Endothelial cell of umbilical vein (primary cell): Measurements from ENCODE around the gene PPP1R1B. TPM values are rescaled to one million over a fixed set of nuclear protein-coding genes. Genes with fewer than 3 reads are reported as not detected.

Source experiments
- BruUV-seq: library from RNA; stranded (reverse); fragments of 400-500 nt; replicated peaks from 2 replicates; lab custom pipeline; 2021; lab: Mats Ljungman, UMichigan
- CTCF ChIA-PET: fragments of 300-600, 350-600 bp; sonication (Branson Sonifier 250); formaldehyde crosslinking; loops from one replicate; lab custom pipeline; 2021; ENCODE audit warnings: antibody characterized with exemption, inconsistent platforms; lab: Charles Lee
- POLR2A ChIA-PET: fragments of 300-600, 350-600 bp; sonication (Branson Sonifier 250); formaldehyde crosslinking; loops from one replicate; lab custom pipeline; 2021; ENCODE audit warnings: antibody characterized with exemption, inconsistent platforms; lab: Charles Lee
- DNase-seq: peaks from one replicate; pipeline ENCODE4 v3.0.0-alpha.2; 2011; ENCODE audit warnings: low read depth, low spot score
- FAIRE-seq: peaks from 2 replicates; lab custom pipeline; 2011; peaks lifted over from hg19 to GRCh38; lab: Jason Lieb, UNC
- H2AFZ ChIP-seq: 2 replicates; pipeline ENCODE4 v1.6.0; 2012; ENCODE audit warnings: low read depth, low read length, control low read depth, inconsistent platforms
- H3K27ac ChIP-seq: 2 replicates; pipeline ENCODE4 v1.5.1; 2011; ENCODE audit warnings: low read depth, mild to moderate bottlenecking, control low read depth, low read length, moderate library complexity; ENCODE audit not compliant: insufficient read depth
- H3K27me3 ChIP-seq, 2 experiments: 2 replicates each; pipeline versions ENCODE4 v1.6.0 to v1.6.1; 2011; ENCODE audit warnings: low read length in 2 of 2, mixed read lengths in 1 of 2; ENCODE audit not compliant: control insufficient read depth in 2 of 2, insufficient read depth in 2 of 2
- H3K36me3 ChIP-seq, 2 experiments: 2 replicates in 1 of 2; 3 replicates in 1 of 2; pipeline ENCODE4 v1.5.1; 2011; ENCODE audit warnings: low read length in 2 of 2, mild to moderate bottlenecking in 1 of 2, moderate library complexity in 1 of 2; ENCODE audit not compliant: control insufficient read depth in 2 of 2, insufficient read depth in 2 of 2; ENCODE audit errors: extremely low read depth in 1 of 2
- H3K4me1 ChIP-seq: 3 replicates; pipeline ENCODE4 v1.5.1; 2011; ENCODE audit warnings: mild to moderate bottlenecking, low read length; ENCODE audit not compliant: control insufficient read depth, insufficient read depth; ENCODE audit errors: extremely low read depth
- H3K4me2 ChIP-seq: 2 replicates; pipeline ENCODE4 v1.6.1; 2011; ENCODE audit warnings: low read length, control low read depth, mixed read lengths; ENCODE audit not compliant: insufficient read depth
- H3K4me3 ChIP-seq, 3 experiments: fragments of 200-600 bp in 1 of 3; sonication (generic), shearing (Covaris generic) in 1 of 3; replicated peaks in 1 of 3; 2 replicates each; pipeline ENCODE4 v1.5.1; 2011 to 2016; ENCODE audit warnings: control low read depth in 3 of 3, low read length in 3 of 3, mild to moderate bottlenecking in 2 of 3, inconsistent platforms in 1 of 3, low read depth in 1 of 3, moderate library complexity in 1 of 3; ENCODE audit not compliant: insufficient read depth in 1 of 3
- H3K79me2 ChIP-seq: 2 replicates; pipeline ENCODE4 v1.6.0; 2012; ENCODE audit warnings: low read length, inconsistent platforms; ENCODE audit not compliant: control insufficient read depth, insufficient read depth
- H3K9ac ChIP-seq: replicated peaks from 2 replicates; pipeline ENCODE3; 2011; ENCODE audit warnings: low read length, control low read depth; ENCODE audit not compliant: insufficient read depth; ENCODE audit errors: extremely low read depth
- H3K9me1 ChIP-seq: replicated peaks from 3 replicates; pipeline ENCODE4 v1.6.0; 2011; ENCODE audit warnings: mild to moderate bottlenecking, low read length; ENCODE audit not compliant: control insufficient read depth, insufficient read depth; ENCODE audit errors: extremely low read depth
- H3K9me3 ChIP-seq: replicated peaks from 2 replicates; pipeline ENCODE4 v1.5.1; 2012; ENCODE audit warnings: low read length, inconsistent platforms; ENCODE audit not compliant: control insufficient read depth, insufficient read depth
- H4K20me1 ChIP-seq: replicated peaks from 2 replicates; pipeline ENCODE3; 2011; ENCODE audit warnings: mild to moderate bottlenecking, low read length; ENCODE audit not compliant: control insufficient read depth, insufficient read depth; ENCODE audit errors: extremely low read depth
- CTCF ChIP-seq, 2 donors: IDR thresholded peaks; 1 replicate in 1 of 2; 2 replicates in 1 of 2; pipeline ENCODE4 v1.5.1; 2011; ENCODE audit warnings: low read length in 2 of 2, mild to moderate bottlenecking in 2 of 2, moderate library complexity in 2 of 2, control low read depth in 1 of 2, inconsistent platforms in 1 of 2, low read depth in 1 of 2; ENCODE audit not compliant: insufficient read depth in 1 of 2; ENCODE audit errors: extremely low read depth in 1 of 2
- EZH2 ChIP-seq: IDR thresholded peaks from 2 replicates; pipeline ENCODE4 v1.6.1; 2012; ENCODE audit warnings: borderline replicate concordance, low read depth, mild to moderate bottlenecking, moderate library complexity, low read length, inconsistent platforms; ENCODE audit not compliant: severe bottlenecking
- GATA2 ChIP-seq: IDR thresholded peaks from 2 replicates; pipeline ENCODE4 v1.7.0; 2011; ENCODE audit warnings: low read depth, mild to moderate bottlenecking, moderate library complexity, mixed read lengths, low read length; ENCODE audit not compliant: insufficient read length, insufficient read depth
- JUN ChIP-seq: IDR thresholded peaks from 2 replicates; pipeline ENCODE4 v1.6.1; 2011; ENCODE audit warnings: borderline replicate concordance, low read depth; ENCODE audit not compliant: insufficient read length, insufficient read depth
- MAX ChIP-seq: IDR thresholded peaks from 2 replicates; pipeline ENCODE4 v1.6.1; 2011; ENCODE audit not compliant: insufficient read depth, insufficient read length
- MYC ChIP-seq: IDR thresholded peaks from one replicate; pipeline ENCODE4 v1.6.1; 2011; ENCODE audit warnings: mild to moderate bottlenecking, low read depth, low read length
- POLR2A ChIP-seq: IDR thresholded peaks from 2 replicates; pipeline ENCODE4 v1.6.1; 2012; ENCODE audit warnings: low read depth, mild to moderate bottlenecking, control low read depth, low read length
- POLR2AphosphoS5 ChIP-seq: IDR thresholded peaks from 2 replicates; pipeline ENCODE4 v1.6.1; 2012; ENCODE audit warnings: low read depth, mild to moderate bottlenecking, control low read depth, low read length, moderate library complexity; ENCODE audit not compliant: insufficient read depth
- dilution Hi-C: fragments of 300-500 bp; cut with MboI; formaldehyde crosslinking; loops from one replicate; pipeline ENCODE4 v1.15.0; 2019; ENCODE audit warnings: low sequenced_read_pairs; ENCODE audit not compliant: extremely low pct_ligation_motif_present
- intact Hi-C: fragments of 100-400 bp; cut with micrococcal nuclease; formaldehyde crosslinking; loops from one replicate; pipeline ENCODE4 v1.10.0; 2022
- polyA plus RNA-seq, 4 experiments: library from polyadenylated mRNA; depleted of rRNA in 3 of 4; stranded (reverse) in 3 of 4; unstranded in 1 of 4; fragments of >200 nt; gene quantifications; 2 replicates each; pipeline versions ENCODE4 v1.2.1 to v1.2.3, GENCODE V29; 2011 to 2012; ENCODE audit warnings: missing spikeins in 1 of 4
- total RNA-seq: library from RNA; stranded (reverse); gene quantifications from 2 replicates; pipeline ENCODE4 v1.2.3, GENCODE V29; 2021

The PPP1R1B gene
- total and polyA plus RNA-seq, 2 donors (not counting 3 experiments of a cell fraction or from before 2014, with no cell fraction given), result not detected

GRCh38 chr17:39596543-39597267, 30.0 kb upstream of the PPP1R1B start:
- H4K20me1 ChIP-seq, result no peaks in the 10 kb centered on the region
- no peak overlapping the region for H3K27ac ChIP-seq
- no peaks in the 10 kb centered on the region for H3K4me1 ChIP-seq
- H3K27me3 ChIP-seq, result peaks cover 69% of the 10 kb centered on the region in 2 experiments
- intact Hi-C loops (no loop called here), dilution Hi-C loops (no loop called here)
- DNase-seq (no peak), FAIRE-seq (no peak)
- POLR2A ChIA-PET, result no interaction called here
- H3K4me3 ChIP-seq, result no peak overlapping the region
- no peak overlapping the region for H2AFZ ChIP-seq
- H3K79me2 ChIP-seq, result no peaks in the 10 kb centered on the region
- TF ChIP-seq EZH2 (peak; percentile 83), CTCF (IDR thresholded peaks at IDR 0.05; ENCODE audit: extremely low read depth in 1 of 2, insufficient read depth in 1 of 2, low read depth in 1 of 2, low read length in 2 of 2) (no peak)
- no peak overlapping the region for H3K9ac ChIP-seq
- no peaks in the 10 kb centered on the region for H3K36me3 ChIP-seq
- H3K4me2 ChIP-seq, result no peak overlapping the region
- H3K9me3 ChIP-seq, result no peaks in the 10 kb centered on the region
- no peaks in the 10 kb centered on the region for H3K9me1 ChIP-seq
- BruUV-seq, result no TSS peak
- CTCF ChIA-PET, result no interaction called here

GRCh38 chr17:39597372-39598046, 29.2 kb upstream of the PPP1R1B start:
- no peak overlapping the region for H3K27ac ChIP-seq
- dilution Hi-C loops, result no loop called here
- peaks cover 77% of the 10 kb centered on the region in 2 experiments for H3K27me3 ChIP-seq
- H3K79me2 ChIP-seq, result no peaks in the 10 kb centered on the region
- H3K9me3 ChIP-seq, result no peaks in the 10 kb centered on the region
- H3K4me3 ChIP-seq, result no peak overlapping the region
- intact Hi-C loops, result no loop called here
- ChIA-PET CTCF (interaction anchor here (1.7 kb wide), 1 partner anchor 24 kb away, joined by 8 read pairs; no protein-coding TSS in a partner anchor), POLR2A (no interaction called here)
- no peaks in the 10 kb centered on the region for H3K36me3 ChIP-seq
- TF ChIP-seq MYC, result no peak
- TF ChIP-seq POLR2AphosphoS5, result no peak
- TF ChIP-seq GATA2, result no peak
- TF ChIP-seq POLR2A, result no peak
- no peak for TF ChIP-seq JUN
- no peak for TF ChIP-seq MAX
- TF ChIP-seq EZH2, result no peak
- no peak for TF ChIP-seq CTCF (IDR thresholded peaks at IDR 0.05; ENCODE audit: extremely low read depth in 1 of 2, insufficient read depth in 1 of 2, low read depth in 1 of 2, low read length in 2 of 2)
- FAIRE-seq (no peak), DNase-seq (no peak)
- H3K4me2 ChIP-seq, result no peak overlapping the region
- H3K9ac ChIP-seq, result no peak overlapping the region
- no peak overlapping the region for H2AFZ ChIP-seq
- no peaks in the 10 kb centered on the region for H3K9me1 ChIP-seq
- no peaks in the 10 kb centered on the region for H3K4me1 ChIP-seq
- H4K20me1 ChIP-seq, result no peaks in the 10 kb centered on the region
- no TSS peak for BruUV-seq
